Measurements from ENCODE around the gene LAMB3. TPM values are rescaled to one million over a fixed set of nuclear protein-coding genes. Genes with fewer than 3 reads are reported as not detected.

The LAMB3 gene
- total and polyA plus RNA-seq, 12 donors = 8.2 to 117 (median 34.7) TPM

GRCh38 chr1:209672705-209673630, 20.7 kb upstream of the LAMB3 start:
- peak overlapping the region in 1 of 4 donors; percentile 4 for H3K4me3 ChIP-seq
- H3K4me1 ChIP-seq (replicated peaks in 1 of 2) = peaks cover 35 to 48% of the 10 kb centered on the region in 2 donors
- WGBS, 4 donors = 42 to 50% (median 47%) methylated on average over 5 of the region's 5 CpGs
- peak in 6 of 7 donors; percentile 53 to 76 (median 68) for DNase-seq
- no peaks in the 10 kb centered on the region for H3K9me3 ChIP-seq (replicated peaks in 1 of 3)
- H3K27ac ChIP-seq = peak overlapping the region; percentile 65 to 92 (median 78)
- TF ChIP-seq POLR2A (IDR thresholded peaks at IDR 0.05) (peak in 1 of 2 donors; percentile 41), CTCF (IDR thresholded peaks at IDR 0.05) (no peak)
- intact Hi-C loops (cut with DNase I) = no loop called here
- H3K27me3 ChIP-seq = no peaks in the 10 kb centered on the region
- no peaks in the 10 kb centered on the region for H3K36me3 ChIP-seq (replicated peaks in 1 of 2)

- WGBS, 4 donors = 55 to 92% (median 80%) methylated on average over 1 of the region's 1 CpG
- H3K27ac ChIP-seq = no peak overlapping the region
Observed at GRCh38 chr1:209670441-209671082, 18.3 kb upstream of the LAMB3 start.

GRCh38 chr1:209667708-209668107, 15.5 kb upstream of the LAMB3 start:
- Histone ChIP-seq H3K4me3 (no peak overlapping the region), H3K27ac (peak overlapping the region in 1 of 5 donors; percentile 34), H3K36me3 (replicated peaks in 1 of 2) (no peaks in the 10 kb centered on the region), H3K9me3 (replicated peaks in 1 of 3) (no peaks in the 10 kb centered on the region), H3K4me1 (replicated peaks in 1 of 2) (peaks cover under 1 to 15% of the 10 kb centered on the region in 2 donors), H3K27me3 (no peaks in the 10 kb centered on the region)
- intact Hi-C loops (cut with DNase I) = no loop called here
- DNase-seq = no peak
- WGBS, 4 donors = 84 to 89% (median 87%) methylated on average over 4 of the region's 4 CpGs
- TF ChIP-seq CTCF (IDR thresholded peaks at IDR 0.05) (no peak), POLR2A (IDR thresholded peaks at IDR 0.05) (no peak)

More at GRCh38 chr1:209670441-209671082, 18.3 kb upstream of the LAMB3 start:
- TF ChIP-seq CTCF (IDR thresholded peaks at IDR 0.05) = no peak
- no peak for TF ChIP-seq POLR2A (IDR thresholded peaks at IDR 0.05)
- no peaks in the 10 kb centered on the region for H3K27me3 ChIP-seq
- intact Hi-C loops (cut with DNase I) = no loop called here
- peaks cover 21 to 35% of the 10 kb centered on the region in 2 donors for H3K4me1 ChIP-seq (replicated peaks in 1 of 2)
- H3K9me3 ChIP-seq (replicated peaks in 1 of 3) = no peaks in the 10 kb centered on the region
- H3K36me3 ChIP-seq (replicated peaks in 1 of 2) = no peaks in the 10 kb centered on the region
- DNase-seq = peak in 1 of 7 donors; percentile 43
- H3K4me3 ChIP-seq = no peak overlapping the region

GRCh38 chr1:209667103-209667502, 14.9 kb upstream of the LAMB3 start:
- no peaks in the 10 kb centered on the region for H3K9me3 ChIP-seq (replicated peaks in 1 of 3)
- H3K4me1 ChIP-seq (replicated peaks in 1 of 2) = peaks cover 0 to 14% of the 10 kb centered on the region in 2 donors
- no peaks in the 10 kb centered on the region for H3K36me3 ChIP-seq (replicated peaks in 1 of 2)
- WGBS, 4 donors = 70 to 83% (median 74%) methylated on average over 1 of the region's 1 CpG
- peak overlapping the region in 1 of 5 donors; percentile 34 for H3K27ac ChIP-seq
- no peaks in the 10 kb centered on the region for H3K27me3 ChIP-seq
- intact Hi-C loops (cut with DNase I) = no loop called here
- TF ChIP-seq POLR2A (IDR thresholded peaks at IDR 0.05) (no peak), CTCF (IDR thresholded peaks at IDR 0.05) (no peak)
- DNase-seq = no peak
- H3K4me3 ChIP-seq = no peak overlapping the region

Data from adrenal gland (tissue), 12 donors.